Uterus (tissue), 4 donors: ENCODE results near the gene CHML. TPM values are rescaled to one million over a fixed set of nuclear protein-coding genes. Genes with fewer than 3 reads are reported as not detected.

Experiments
- DNase-seq, 2 donors: peaks; one replicate each; pipeline ENCODE4 v3.0.0-alpha.2; 2019 to 2020
- H3K27ac ChIP-seq, 2 donors: fragments of 200-600 bp; sonication (generic); 1 replicate in 1 of 2; 2 replicates in 1 of 2; pipeline ENCODE4 v1.5.1; 2016 to 2018
- H3K27me3 ChIP-seq, 2 donors: fragments of 200-600 bp; sonication (generic); one replicate each; pipeline ENCODE4 v1.5.1; 2018 to 2019; ENCODE audit warnings: control low read depth in 1 of 2
- H3K36me3 ChIP-seq, 2 donors: fragments of 200-600 bp; sonication (generic); one replicate each; pipeline ENCODE4 v1.5.1; 2019; ENCODE audit warnings: control low read depth in 1 of 2
- H3K4me1 ChIP-seq, 2 donors: fragments of 200-600 bp; sonication (generic); one replicate each; pipeline ENCODE4 v1.5.1; 2018 to 2019; ENCODE audit warnings: control low read depth in 1 of 2
- H3K4me3 ChIP-seq, 2 donors: fragments of 200-600 bp; sonication (generic); 1 replicate in 1 of 2; 2 replicates in 1 of 2; pipeline ENCODE4 v1.5.1; 2018 to 2019; ENCODE audit warnings: mild to moderate bottlenecking in 1 of 2
- H3K9me3 ChIP-seq, 2 donors: fragments of 200-600 bp; sonication (generic); one replicate each; pipeline ENCODE4 v1.5.1; 2019; ENCODE audit warnings: control low read depth in 1 of 2
- CTCF ChIP-seq, 4 experiments: fragments of 200-600 bp in 2 of 4; fragments of 450-650 bp in 2 of 4; sonication (generic) in 2 of 4; IDR thresholded peaks; one replicate each; pipeline ENCODE4 v1.5.1; 2016 to 2019; ENCODE audit warnings: antibody characterized with exemption in 4 of 4, mild to moderate bottlenecking in 2 of 4, moderate library complexity in 1 of 4
- POLR2A ChIP-seq, 2 donors: fragments of 450-650 bp; IDR thresholded peaks; one replicate each; pipeline ENCODE4 v1.6.1; 2016; ENCODE audit warnings: antibody characterized with exemption in 2 of 2, mild to moderate bottlenecking in 1 of 2, moderate library complexity in 1 of 2
- intact Hi-C: fragments of 100-400 bp; cut with DNase I; formaldehyde crosslinking; loops from one replicate; pipeline ENCODE4 v1.15.1; 2023; ENCODE audit warnings: low total_unique reads
- total RNA-seq, 4 donors: library from RNA; depleted of rRNA in 3 of 4; stranded (reverse); fragments of >200 nt in 3 of 4; gene quantifications; one replicate each; pipeline versions ENCODE4 v1.1.0 to v1.2.4, GENCODE V29; 2014 to 2023
- donor health status: DM: yes; HTN: yes; CAD: no.

Gene CHML
- total RNA-seq, 4 donors from 2014 or later: 4.9 to 34.6 (median 9.1) TPM

GRCh38 chr1:241630476-241630875 lies 9.7 kb downstream of the CHML start:
- H3K27me3 ChIP-seq: no peaks in the 10 kb centered on the region
- no peak for DNase-seq
- intact Hi-C loops: no loop called here
- no peak overlapping the region for H3K27ac ChIP-seq
- H3K36me3 ChIP-seq: no peaks in the 10 kb centered on the region
- TF ChIP-seq CTCF (IDR thresholded peaks at IDR 0.05): no peak
- TF ChIP-seq POLR2A (IDR thresholded peaks at IDR 0.05): no peak
- H3K4me1 ChIP-seq: no peaks in the 10 kb centered on the region
- H3K9me3 ChIP-seq: no peaks in the 10 kb centered on the region
- no peak overlapping the region for H3K4me3 ChIP-seq

GRCh38 chr1:241630005-241630404 lies 10.2 kb downstream of the CHML start:
- intact Hi-C loops: no loop called here
- no peak for DNase-seq
- H3K4me1 ChIP-seq: no peaks in the 10 kb centered on the region
- no peaks in the 10 kb centered on the region for H3K9me3 ChIP-seq
- H3K27ac ChIP-seq: no peak overlapping the region
- H3K4me3 ChIP-seq: no peak overlapping the region
- H3K27me3 ChIP-seq: no peaks in the 10 kb centered on the region
- no peaks in the 10 kb centered on the region for H3K36me3 ChIP-seq
- no peak for TF ChIP-seq POLR2A (IDR thresholded peaks at IDR 0.05)
- TF ChIP-seq CTCF (IDR thresholded peaks at IDR 0.05): no peak

- no peaks in the 10 kb centered on the region for H3K4me1 ChIP-seq
- intact Hi-C loops: no loop called here
- no peaks in the 10 kb centered on the region for H3K27me3 ChIP-seq
- H3K27ac ChIP-seq: no peak overlapping the region
- DNase-seq: no peak
- H3K36me3 ChIP-seq: no peaks in the 10 kb centered on the region
- TF ChIP-seq CTCF (IDR thresholded peaks at IDR 0.05) (peak in 2 of 4 experiments; percentile 19 to 29), POLR2A (IDR thresholded peaks at IDR 0.05) (no peak)
- H3K4me3 ChIP-seq: no peak overlapping the region
- no peaks in the 10 kb centered on the region for H3K9me3 ChIP-seq
Measured at GRCh38 chr1:241627453-241628259, 12.5 kb downstream of the CHML start.

GRCh38 chr1:241624935-241625334 lies 15.2 kb downstream of the CHML start:
- no peaks in the 10 kb centered on the region for H3K4me1 ChIP-seq
- no peaks in the 10 kb centered on the region for H3K9me3 ChIP-seq
- H3K36me3 ChIP-seq: no peaks in the 10 kb centered on the region
- no peak overlapping the region for H3K27ac ChIP-seq
- intact Hi-C loops: no loop called here
- H3K4me3 ChIP-seq: no peak overlapping the region
- no peak for DNase-seq
- no peak for TF ChIP-seq CTCF (IDR thresholded peaks at IDR 0.05)
- no peak for TF ChIP-seq POLR2A (IDR thresholded peaks at IDR 0.05)
- no peaks in the 10 kb centered on the region for H3K27me3 ChIP-seq

GRCh38 chr1:241622669-241623068 lies 17.5 kb downstream of the CHML start:
- no peaks in the 10 kb centered on the region for H3K4me1 ChIP-seq
- no peaks in the 10 kb centered on the region for H3K36me3 ChIP-seq
- intact Hi-C loops: no loop called here

More at GRCh38 chr1:241622669-241623068, 17.5 kb downstream of the CHML start:
- no peak overlapping the region for H3K4me3 ChIP-seq
- TF ChIP-seq CTCF (IDR thresholded peaks at IDR 0.05) (no peak), POLR2A (IDR thresholded peaks at IDR 0.05) (no peak)
- H3K27ac ChIP-seq: no peak overlapping the region
- no peak for DNase-seq
- no peaks in the 10 kb centered on the region for H3K9me3 ChIP-seq
- no peaks in the 10 kb centered on the region for H3K27me3 ChIP-seq
